GM13977 (cell line): ENCODE results near the gene URGCP.

Experiments used
- DNase-seq: peaks from one replicate; pipeline ENCODE4 v3.0.0; 2012; ENCODE audit warnings: low spot score
- CTCF ChIP-seq: IDR thresholded peaks from 2 replicates; pipeline ENCODE4 v1.5.1; 2012; ENCODE audit warnings: mild to moderate bottlenecking, control low read depth; ENCODE audit not compliant: insufficient read depth; ENCODE audit errors: extremely low read depth, missing control alignments
- in situ Hi-C: fragments of 300-500 bp; cut with MboI; formaldehyde crosslinking; loops from one replicate; pipeline ENCODE4 v1.12.0; 2022; ENCODE audit warnings: low sequenced_read_pairs, low pct_unique_long_range_greater_than_20kb, mixed read lengths, inconsistent platforms; ENCODE audit not compliant: unreplicated experiment

Gene URGCP

GRCh38 chr7:43931346-43931745 is 24.9 kb upstream of the URGCP start:
- in situ Hi-C loops = no loop called here
- no peak for TF ChIP-seq CTCF
- no peak for DNase-seq

- TF ChIP-seq CTCF = no peak
- in situ Hi-C loops = no loop called here
- no peak for DNase-seq
Measured at GRCh38 chr7:43929529-43930457, 23.4 kb upstream of the URGCP start.

- in situ Hi-C loops = no loop called here
- no peak for TF ChIP-seq CTCF
- no peak for DNase-seq
Measured at GRCh38 chr7:43927810-43928209, 21.4 kb upstream of the URGCP start.

GRCh38 chr7:43926798-43927123 is 20.4 kb upstream of the URGCP start:
- in situ Hi-C loops = no loop called here

GRCh38 chr7:43925984-43926797 is 19.8 kb upstream of the URGCP start, which contains the start of gene UBE2D4:
UBE2D4 (plus strand) TSS chr7:43926436; CDS start chr7:43926533, 97 bp downstream.
- no peak for TF ChIP-seq CTCF
- in situ Hi-C loops = no loop called here
- DNase-seq = peak; percentile 94

More at GRCh38 chr7:43926798-43927123, 20.4 kb upstream of the URGCP start:
- TF ChIP-seq CTCF = peak; percentile 5
- no peak for DNase-seq

GRCh38 chr7:43922726-43923125 is 16.3 kb upstream of the URGCP start:
- no peak for DNase-seq
- no peak for TF ChIP-seq CTCF
- in situ Hi-C loops = no loop called here
